HG02870 (cell line): ENCODE data around the gene GLCE.
"Not testable (repeated sequence)": the region's sequence is repeated elsewhere in the genome, so short reads cannot be mapped to it uniquely, and the experiment has no call there.

Experiments
- ATAC-seq: cut with Tn5 transposase; IDR thresholded peaks from one replicate; pipeline ENCODE4 v1.9.1; 2021; ENCODE audit warnings: mild to moderate bottlenecking, moderate library complexity; ENCODE audit not compliant: unreplicated experiment

GLCE gene

GRCh38 chr15:69293741-69294615, 133.5 kb downstream of the GLCE start:
- no peak for ATAC-seq

GRCh38 chr15:69296606-69297005, 136.2 kb downstream of the GLCE start:
- no peak for ATAC-seq

GRCh38 chr15:69297642-69298353, 137.4 kb downstream of the GLCE start:
- no peak for ATAC-seq

- ATAC-seq = no peak
These were observed 137.9 kb downstream of the GLCE start for GRCh38 chr15:69298354-69298696.

- ATAC-seq = no peak
These were observed 138.4 kb downstream of the GLCE start, which contains the start of gene PAQR5 for GRCh38 chr15:69298697-69299441. Gene PAQR5, plus strand, starts transcription at chr15:69298912. Its CDS starts 61,169 bp downstream, at chr15:69360081.

- no peak for ATAC-seq
These were observed 139.0 kb downstream of the GLCE start for GRCh38 chr15:69299451-69299886.

- ATAC-seq = no peak
These were observed 139.6 kb downstream of the GLCE start for GRCh38 chr15:69299943-69300588.

- not testable (repeated sequence) for ATAC-seq
These were observed 140.7 kb downstream of the GLCE start for GRCh38 chr15:69301101-69301500.

- ATAC-seq = not testable (repeated sequence)
These were observed 141.7 kb downstream of the GLCE start for GRCh38 chr15:69302087-69302486.

- no peak for ATAC-seq
These were observed 142.5 kb downstream of the GLCE start for GRCh38 chr15:69302929-69303328.

- ATAC-seq = no peak
These were observed 143.1 kb downstream of the GLCE start for GRCh38 chr15:69303337-69304181.

GRCh38 chr15:69304182-69304545, 143.7 kb downstream of the GLCE start:
- ATAC-seq = no peak

GRCh38 chr15:69305204-69305931, 144.9 kb downstream of the GLCE start:
- ATAC-seq = no peak

GRCh38 chr15:69305933-69306568, 145.6 kb downstream of the GLCE start:
- no peak for ATAC-seq

- no peak for ATAC-seq
These were observed 147.5 kb downstream of the GLCE start for GRCh38 chr15:69307939-69308338.

- ATAC-seq = no peak
These were observed 148.5 kb downstream of the GLCE start for GRCh38 chr15:69308949-69309348.

- no peak for ATAC-seq
These were observed 150.9 kb downstream of the GLCE start for GRCh38 chr15:69311319-69311721.

- no peak for ATAC-seq
These were observed 153.1 kb downstream of the GLCE start for GRCh38 chr15:69313432-69314000.
